H1 (cell line): Measurements from ENCODE around the gene IGSF5. TPM values are rescaled to one million over a fixed set of nuclear protein-coding genes. Genes with fewer than 3 reads are reported as not detected.

ENCODE experiments used
- CBX8 ChIP-seq: fragments of 300-800, 300-1000 bp; sonication (generic); IDR thresholded peaks from 2 replicates; pipeline ENCODE4 v1.7.1; 2016; ENCODE audit warnings: low read depth, low read length, borderline replicate concordance
- polyA plus RNA-seq, 7 experiments: library from polyadenylated mRNA; depleted of rRNA in 3 of 7; stranded (reverse) in 5 of 7; unstranded in 2 of 7; fragments of >200 nt in 5 of 7; fragments of 200-250 nt in 2 of 7; gene quantifications; 1 replicate in 5 of 7; 2 replicates in 1 of 7; 4 replicates in 1 of 7; pipeline versions ENCODE4 v1.2.1 to v1.2.3, GENCODE V29; 2011 to 2013; ENCODE audit warnings: missing spikeins in 2 of 7, mixed read lengths in 2 of 7
- total RNA-seq: library from RNA; stranded (reverse); fragmentation: NEBNext Ultra II Directional; extraction: Animal tissue kit (Norgen Biotek cat#: 25700); gene quantifications from 2 replicates; pipeline ENCODE4 v1.2.1, GENCODE V29; 2021

Gene IGSF5
- total and polyA plus RNA-seq, 2 of the 8 experiments (the other 6 are each of a cell fraction or from before 2014, with no cell fraction given): 4.4 to 5.4 TPM

DNA sequence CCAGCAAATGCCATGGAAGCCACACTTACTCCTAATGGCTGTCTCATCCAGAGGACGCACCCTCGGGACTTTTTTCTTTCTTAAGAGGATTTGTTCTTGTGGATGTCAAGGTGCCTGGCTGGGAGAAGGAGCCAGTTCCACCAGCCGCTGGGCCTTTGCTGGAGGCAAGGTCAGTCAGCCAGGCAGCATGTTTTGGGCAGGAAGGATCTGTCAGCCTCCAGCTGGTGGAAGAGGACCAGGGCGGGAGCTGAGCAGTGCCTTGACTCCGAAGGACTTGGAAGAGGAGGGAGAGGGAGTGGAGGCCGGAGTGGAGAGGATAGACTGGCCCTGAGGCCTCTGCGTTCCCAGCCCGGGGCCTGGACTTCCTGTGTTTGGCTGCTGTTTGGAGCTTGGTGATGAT lies 5.7 kb downstream of the IGSF5 start (continued):
- no peak for TF ChIP-seq CBX8
- TF ChIP-seq, all 59 proteins: peak for 0
